HG03457 (cell line): ENCODE results near the gene PTPN7.
"Not testable (repeated sequence)": the region's sequence is repeated elsewhere in the genome, so short reads cannot be mapped to it uniquely, and the experiment has no call there.

Experiments
- ATAC-seq: cut with Tn5 transposase; IDR thresholded peaks from one replicate; pipeline ENCODE4 v1.9.1; 2021; ENCODE audit warnings: moderate number of reproducible peaks; ENCODE audit not compliant: unreplicated experiment

The PTPN7 gene

DNA sequence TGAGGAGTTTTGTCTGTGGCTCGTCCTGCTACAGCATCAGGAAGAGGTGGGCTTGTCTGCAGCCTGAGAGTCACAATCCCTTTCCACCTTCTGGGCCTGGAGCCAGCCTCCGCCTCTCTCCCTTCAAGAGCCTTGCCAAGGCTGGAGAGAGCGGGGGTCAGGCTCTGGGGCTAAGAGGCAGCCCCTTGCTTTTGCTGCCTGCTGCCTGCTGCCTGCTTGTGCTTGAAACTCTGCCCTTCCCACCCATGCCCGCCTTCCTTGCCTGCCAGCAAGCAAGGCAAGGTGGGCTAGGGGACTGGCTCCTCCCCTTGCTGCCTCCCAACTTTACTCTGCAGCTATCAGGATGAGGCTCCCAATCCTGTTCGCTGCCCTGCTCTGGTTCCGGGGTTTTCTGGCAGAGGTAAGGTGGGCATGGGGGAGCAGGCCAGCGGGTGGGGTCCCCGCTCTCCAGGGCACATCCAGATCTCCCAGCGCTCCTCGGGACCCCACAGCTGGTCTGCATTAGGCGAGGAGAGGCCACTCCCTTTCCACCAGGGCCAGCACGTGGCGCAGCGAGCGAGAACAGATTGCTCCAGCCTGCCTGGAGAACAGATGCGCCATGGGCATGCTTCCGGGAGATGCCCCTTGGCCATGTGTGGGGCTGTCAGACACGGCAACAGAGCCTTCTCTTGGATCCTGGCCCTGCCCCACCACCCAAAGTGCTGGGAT is 7.5 kb upstream of the PTPN7 start:
- ATAC-seq = no peak

DNA sequence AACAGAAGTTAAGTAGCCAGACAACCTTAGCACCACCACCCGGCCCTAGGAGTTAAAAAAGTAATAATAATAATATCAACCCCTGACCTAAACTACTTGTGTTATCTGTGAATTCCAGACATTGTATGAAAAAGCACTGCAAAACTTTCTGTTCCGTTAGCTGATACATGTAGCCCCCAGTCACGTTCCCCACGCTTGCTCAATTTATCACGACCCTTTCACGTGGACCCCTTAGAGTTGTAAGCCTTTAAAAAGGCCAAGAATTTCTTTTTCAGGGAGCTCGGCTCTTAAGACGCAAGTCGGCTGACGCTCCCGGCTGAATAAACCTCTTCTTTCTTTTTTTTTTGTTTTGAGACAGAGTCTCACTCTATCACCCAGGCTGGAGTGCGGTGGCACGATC is 6.7 kb upstream of the PTPN7 start:
- ATAC-seq = not testable (repeated sequence)

DNA sequence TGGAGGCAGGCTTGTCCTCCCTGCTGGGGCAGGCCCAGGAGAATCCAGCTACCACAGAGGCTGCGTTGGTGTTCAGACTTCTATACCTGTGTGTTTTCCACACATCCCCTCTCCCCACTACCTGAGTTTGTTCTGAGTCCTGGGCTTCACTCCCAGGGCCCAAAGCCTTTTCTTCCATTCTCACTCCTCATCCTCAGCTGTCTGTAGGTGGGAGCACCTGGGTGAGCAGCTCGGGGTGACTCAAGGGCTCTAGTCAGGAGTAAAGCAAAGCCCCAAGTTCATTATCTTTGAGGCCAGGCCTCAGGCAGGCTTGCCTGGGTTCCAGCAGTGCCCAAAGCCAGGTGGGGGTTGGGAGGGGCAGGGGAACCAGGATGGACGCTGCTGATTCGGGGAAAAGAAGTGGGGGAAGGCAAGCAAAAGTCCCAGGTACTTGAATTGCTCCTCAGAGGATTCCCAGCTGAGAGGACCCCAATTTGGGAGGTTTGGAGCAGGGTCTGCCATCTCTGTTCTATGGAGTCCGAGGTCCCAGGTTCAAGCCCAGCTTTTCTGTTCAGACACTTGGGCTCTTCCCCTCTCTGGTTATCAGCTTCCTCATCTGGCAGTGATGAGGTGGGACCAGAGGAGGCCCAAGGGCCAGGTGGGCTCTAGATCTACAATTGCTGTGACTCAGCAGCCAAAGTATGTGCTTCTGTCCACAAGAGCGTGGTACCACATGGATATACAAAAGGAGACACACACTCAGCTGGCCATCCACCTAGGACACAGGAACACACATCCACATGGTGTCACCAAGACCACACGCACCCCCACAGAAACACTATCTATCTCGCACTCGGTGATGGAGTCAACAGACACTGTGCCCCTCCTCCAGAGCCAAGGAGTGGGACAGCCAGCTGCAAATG is 5.8 kb upstream of the PTPN7 start:
- ATAC-seq = no peak

DNA sequence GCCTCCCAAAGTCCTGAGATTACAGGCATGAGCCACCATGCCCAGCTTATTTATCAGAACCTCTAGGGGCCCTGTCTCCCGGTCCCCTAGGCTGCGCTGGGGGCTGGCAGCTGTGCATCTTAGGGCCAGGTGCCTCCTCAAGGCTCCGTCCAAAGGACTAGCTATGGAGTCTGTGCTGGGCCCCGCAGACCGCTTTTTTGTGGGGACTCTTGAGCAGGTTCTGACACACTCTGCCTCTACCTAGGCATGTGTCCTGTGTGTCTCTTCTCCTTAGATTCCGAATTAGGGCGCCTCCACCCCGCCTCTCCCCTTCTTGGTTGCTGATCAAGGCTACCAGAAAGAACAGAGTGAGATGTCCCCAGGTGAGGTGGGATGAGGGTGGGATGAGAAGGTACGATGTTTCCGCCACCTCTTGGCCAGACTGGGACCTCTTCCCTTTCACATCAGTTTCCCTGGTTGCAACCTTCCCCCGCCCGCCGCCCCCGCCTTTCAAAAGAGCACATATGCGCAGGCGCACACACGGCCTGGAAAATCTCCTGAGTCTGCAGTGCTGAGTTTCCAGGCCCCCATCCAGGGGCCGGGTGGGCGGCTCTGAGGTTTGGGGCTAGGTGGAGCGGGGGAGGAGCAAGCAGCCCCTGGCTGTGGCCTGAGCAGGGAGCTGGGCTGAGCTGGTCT is 5.0 kb upstream of the PTPN7 start:
- no peak for ATAC-seq

DNA sequence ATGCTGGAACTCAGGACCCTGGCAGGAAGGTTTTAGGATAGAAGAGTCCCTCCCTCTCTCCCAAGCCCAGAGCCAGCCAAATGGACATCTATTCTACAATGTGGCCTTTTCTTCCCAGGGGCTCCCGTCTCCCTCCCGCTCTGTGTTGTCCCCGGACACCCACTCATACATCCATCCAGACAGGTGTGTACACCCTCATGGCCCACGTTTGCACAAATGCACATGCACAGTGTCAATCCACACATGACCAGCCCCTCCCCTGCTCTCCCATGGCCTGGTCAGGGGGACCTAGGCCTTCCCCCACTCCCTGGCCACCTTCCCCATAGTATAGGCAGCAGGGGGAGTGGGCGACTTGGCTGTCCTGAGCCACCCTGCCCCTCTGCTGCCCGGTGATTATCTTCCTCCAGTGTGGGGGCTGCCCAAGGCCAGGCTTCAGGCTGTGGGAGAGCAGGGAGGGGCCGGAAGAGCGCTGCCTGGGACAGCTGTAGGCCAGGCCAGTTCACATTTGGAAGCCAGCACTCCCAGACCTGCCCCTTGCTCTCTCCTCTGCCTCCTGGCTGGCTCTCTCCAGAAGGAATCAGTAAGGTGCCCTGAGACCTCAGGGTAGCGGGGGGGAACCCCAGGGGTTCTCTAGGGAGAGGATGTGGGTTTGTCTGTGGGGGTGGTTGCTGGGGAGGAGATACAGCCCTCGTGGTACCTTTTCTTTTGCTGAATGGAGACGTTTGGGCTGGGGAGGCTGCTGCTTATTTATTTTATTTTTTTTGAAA is 4.1 kb upstream of the PTPN7 start:
- ATAC-seq = peak; percentile 40

DNA sequence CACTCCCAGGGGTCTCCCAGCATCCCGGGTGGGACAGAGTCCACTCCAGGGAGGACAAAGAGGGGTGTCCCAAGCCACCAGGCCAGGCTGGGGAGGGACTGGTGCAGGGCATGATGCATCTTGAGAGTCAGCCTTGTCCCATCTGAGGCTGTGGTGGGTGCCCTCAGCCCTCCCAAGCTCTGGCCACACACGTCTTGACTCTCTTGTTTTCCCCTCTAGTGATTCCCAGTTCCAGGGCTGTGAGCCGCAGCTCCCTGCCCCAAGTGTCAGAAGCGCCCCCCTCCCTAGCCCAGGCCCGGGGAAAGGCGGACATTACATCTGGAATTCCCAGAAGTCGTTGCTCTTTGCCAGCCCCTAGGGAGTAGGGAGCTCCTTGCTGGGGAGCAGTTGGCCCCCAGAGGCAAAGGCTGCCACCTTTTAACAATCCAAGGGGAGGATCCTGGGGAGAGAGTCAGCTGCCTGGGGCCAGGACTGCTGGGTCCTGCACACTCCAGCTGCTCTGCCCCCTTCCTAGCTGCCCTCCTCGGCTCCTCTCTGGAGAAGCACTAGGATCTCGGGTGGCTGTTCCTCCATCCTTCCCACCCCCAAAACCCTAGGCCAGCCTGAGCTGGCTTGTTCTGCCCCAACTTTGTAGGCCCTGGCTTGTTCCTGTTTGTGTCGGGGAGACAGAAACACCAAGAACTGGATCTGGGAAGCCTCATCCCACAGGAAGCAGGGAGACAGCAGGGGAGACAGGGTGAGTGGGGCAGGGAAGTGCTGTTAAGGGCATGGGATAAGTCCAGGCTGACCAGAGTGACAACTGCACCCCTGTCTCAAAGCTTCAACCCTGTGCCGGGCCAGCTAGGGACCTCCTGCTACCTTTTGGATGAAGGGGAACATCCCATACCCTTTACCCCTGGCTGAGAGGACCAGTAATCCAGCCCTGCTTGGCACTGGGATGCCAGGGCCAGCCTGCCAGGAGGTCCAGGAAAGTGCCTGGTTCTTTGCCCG is 3.2 kb upstream of the PTPN7 start:
- ATAC-seq = no peak

DNA sequence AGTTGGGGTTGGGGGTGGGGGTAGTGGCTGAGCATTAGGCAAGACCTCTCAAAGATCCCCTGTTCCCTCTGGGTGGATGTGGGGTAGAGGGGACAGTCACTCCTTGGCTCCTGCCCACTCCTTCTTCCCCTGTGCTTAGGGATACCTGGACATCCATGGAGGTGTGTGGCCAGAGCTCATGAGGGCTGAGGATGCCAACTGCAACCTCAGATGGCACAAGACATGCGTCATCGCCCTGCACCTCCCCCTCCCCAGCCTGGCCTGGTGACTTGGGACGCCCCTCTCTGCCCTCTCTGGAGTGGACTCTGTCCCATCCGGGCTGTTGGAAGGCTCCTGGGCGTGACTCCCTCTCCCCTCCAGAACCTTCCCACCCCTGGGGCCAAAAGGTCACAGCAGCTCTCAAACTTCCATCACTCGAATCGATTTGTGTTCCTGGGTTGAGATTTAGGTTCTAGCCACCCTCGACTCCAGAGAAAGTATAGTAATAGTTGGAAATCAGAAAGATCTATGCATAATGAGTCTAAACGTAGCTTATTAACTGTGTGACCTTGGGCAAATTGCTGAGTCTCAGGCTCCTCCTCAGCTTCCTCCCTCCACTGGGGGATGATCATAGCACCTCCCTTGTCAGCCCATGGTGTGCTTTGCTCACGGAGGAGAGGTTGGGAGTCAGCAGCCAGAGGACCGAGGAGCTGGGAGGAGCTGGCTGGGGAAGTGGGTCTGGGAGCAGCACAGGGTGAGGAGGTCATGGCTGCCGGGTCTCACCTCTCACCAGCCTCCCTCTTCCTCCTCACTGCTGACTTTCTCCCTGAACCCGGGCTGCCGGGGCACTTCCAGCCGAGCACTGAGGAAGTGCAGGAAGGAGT is 2.2 kb upstream of the PTPN7 start:
- no peak for ATAC-seq

DNA sequence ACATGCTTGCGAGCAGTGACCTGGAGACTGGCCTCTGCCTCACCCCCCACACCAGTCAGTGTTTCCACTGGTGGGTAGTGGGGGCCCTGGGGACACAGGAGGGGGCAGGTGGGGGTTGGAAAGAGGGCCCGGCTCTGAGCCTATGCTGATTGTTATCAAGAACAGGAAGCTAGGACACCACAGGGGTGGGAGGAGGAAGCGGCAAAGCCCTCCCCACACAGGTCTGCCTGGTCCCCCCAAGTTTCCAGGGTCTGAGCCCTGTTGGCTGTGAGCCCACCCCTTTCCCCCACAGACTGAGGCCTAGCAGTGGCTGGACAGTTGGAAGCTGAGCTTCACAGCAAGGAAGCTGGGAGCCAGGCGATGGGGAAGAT is 1.6 kb upstream of the PTPN7 start:
- ATAC-seq = no peak

DNA sequence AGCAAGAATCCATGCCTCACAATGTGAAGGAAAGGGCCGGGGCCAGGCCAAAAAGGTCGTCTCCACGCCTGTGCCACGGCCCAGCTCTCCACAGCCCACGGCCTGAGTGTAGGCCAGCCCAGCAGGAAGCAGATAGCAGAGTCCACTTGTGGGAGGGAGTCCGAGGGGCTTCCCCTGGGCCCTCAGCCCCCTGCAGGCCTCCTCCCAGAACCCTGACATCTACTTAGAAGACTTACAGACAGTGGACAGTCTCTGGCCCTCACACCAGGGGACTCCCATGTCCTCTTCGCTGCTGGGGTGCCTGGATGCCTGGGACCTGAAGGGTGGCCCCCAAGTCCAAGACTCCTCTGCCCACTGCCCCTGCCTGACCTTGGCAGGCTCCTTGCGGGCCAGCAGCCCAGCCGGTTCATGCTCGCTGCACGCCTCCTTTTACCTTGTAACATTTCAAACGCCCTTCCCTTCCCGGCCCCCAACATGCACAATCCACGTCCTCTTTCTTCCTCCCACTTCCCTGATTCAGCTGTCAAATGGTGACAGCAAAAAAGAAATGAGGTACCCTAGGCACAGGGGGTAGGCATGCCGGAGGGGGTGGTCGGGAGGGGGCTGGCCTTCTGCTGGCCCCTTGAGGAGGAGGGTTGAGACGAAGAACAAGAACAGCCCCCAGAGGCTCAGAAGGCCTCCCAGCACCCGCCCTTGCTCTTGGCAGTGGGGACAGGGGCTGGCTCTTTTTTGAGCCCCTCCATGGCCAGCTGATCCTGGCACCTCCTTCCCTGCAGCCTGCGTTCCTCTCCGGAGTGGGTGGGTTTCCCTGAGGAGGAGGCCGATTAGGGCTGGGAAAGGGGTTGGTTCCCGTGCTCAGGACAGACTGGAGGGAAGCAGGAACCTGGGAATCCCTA is 997 bp upstream of the PTPN7 start:
- no peak for ATAC-seq

DNA sequence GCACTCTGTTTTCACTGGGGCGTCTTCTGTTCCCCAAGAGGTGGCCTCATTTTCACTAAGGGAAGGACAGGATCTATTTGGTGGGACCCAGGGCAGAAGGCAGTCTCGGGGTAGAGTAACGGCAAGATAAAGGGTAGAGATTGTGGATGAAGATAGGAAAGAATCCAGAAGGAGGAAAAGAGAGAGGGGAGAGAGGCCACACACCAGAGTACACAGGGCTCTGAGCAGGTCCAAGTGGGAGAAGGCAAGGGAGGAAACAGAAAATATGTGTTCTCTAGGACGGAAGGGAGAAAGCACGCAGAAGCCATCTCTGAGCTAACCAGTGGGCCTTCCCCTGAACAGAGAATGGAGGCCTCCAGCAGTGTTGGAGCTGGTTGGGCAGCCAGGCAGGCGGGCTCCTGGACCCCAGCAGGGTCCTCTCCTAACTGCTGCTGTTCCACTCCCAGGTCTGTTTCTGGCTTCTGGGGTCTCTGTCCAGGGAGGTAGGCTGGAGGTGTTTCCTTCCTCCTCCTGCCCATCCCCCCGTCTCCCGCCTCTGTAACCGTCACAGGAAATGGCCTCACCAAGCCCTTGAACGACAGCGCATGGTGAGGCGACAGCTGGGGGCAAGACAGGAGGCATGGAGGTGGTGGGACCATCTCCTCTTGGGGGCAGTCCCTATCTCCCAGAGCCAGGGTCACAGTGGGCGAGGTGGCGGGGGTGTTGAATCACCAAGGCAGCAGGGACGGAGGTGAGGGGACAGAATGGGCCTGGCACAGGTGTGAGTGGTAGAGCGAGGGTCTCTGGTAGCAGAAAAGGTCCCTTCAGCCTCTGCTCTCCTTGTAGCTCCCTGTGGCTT is 649 bp downstream of the PTPN7 start:
- no peak for ATAC-seq

DNA sequence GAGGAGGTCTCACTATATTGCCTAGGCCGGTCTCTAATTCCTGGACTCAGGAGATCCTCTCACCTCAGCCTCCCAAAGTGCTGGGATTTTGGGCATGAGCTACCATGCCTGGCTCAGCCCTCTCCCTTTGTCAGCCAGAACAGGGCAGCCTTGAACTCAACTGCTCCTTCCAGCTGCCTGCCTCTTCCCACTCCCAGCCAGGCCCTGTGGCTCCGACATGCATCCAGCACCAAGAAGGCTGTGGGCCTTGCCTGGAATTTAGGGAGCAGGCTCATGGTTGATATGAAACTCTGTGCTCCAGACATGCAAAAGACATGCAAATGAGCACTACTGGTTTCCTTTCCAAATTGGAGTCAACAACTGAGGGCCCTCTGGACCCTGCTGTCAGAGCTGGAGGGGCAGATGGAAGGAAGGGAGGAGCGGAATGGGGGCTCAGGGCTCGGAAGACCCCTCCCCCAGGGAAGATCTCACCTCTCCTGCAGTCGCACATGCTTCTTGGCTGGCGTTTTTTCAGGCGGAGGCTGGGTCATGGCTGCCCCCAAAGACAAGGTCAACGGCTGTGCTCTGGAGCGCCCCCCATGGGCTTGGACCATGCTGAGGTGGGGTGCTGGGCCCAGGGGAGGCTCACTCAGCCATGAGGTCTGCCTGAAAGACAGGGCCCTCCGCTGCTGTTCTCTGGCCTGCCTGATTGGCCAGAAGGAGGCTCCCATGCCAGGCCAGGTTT is 1.4 kb downstream of the PTPN7 start:
- ATAC-seq = no peak

DNA sequence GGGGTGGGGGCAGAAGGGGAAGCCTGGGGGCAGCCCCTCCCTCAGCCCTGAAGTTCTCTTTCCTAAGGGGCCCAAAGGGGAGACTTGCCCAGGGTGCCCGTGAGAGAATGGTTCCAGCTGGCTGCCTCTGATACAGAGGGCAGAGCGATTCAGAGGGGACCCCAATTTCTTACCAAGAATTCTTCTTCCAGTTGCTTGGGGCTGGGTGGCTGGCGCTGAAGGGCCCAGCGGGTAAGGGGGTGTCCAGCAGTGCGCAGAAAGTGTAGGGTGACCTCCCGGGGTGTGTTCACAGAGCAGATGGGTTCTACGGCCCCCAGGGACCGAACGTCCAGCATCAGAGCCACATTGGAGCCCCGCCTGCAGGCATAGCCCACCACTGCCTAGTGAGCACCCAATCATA is 2.5 kb downstream of the PTPN7 start:
- ATAC-seq = no peak

DNA sequence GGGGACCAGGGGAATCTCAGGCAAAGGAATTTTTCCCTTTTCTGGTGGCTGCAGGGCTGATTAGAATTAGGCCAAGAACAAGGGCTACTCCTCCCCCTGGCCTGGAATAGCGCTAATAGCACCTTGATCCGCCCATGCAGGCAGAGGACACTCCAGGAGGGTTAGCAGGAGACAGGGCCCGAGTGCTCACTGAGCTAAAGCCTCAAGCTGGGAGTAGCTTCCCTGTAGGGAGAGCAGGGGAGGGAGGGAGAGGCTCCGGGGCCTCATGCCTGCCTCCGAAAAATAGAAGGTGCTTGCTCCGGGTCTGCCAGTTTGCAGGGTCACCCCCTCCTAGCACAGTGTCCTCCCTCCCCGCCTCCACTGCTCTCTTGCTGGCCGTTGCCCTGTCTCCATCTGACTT is 3.8 kb downstream of the PTPN7 start:
- ATAC-seq = no peak

DNA sequence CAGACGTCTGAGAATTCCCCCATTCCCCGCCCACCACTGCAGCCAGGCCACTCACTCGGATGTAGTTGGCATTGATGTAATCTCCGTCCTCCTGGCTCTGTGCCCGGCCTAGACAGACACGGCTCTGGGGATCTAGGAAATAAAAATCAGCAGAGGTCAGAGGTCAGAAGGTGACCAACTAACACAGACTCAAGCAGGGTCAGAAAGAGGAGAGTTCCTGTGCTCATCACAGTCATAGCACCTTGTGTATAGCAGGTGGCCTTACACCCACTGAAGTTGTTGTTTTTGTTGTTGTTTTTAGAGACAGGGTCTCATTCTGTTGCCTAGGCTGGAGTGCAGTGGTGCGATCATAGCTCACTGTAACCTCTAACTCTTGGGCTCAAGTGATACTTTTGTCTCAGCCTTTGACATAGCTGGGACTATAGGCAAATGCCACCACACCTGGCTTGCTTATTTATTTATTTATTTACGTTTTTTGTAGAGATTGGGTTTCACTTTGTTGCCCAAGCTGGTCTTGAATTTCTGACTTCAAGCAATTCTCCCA is 4.9 kb downstream of the PTPN7 start:
- no peak for ATAC-seq

DNA sequence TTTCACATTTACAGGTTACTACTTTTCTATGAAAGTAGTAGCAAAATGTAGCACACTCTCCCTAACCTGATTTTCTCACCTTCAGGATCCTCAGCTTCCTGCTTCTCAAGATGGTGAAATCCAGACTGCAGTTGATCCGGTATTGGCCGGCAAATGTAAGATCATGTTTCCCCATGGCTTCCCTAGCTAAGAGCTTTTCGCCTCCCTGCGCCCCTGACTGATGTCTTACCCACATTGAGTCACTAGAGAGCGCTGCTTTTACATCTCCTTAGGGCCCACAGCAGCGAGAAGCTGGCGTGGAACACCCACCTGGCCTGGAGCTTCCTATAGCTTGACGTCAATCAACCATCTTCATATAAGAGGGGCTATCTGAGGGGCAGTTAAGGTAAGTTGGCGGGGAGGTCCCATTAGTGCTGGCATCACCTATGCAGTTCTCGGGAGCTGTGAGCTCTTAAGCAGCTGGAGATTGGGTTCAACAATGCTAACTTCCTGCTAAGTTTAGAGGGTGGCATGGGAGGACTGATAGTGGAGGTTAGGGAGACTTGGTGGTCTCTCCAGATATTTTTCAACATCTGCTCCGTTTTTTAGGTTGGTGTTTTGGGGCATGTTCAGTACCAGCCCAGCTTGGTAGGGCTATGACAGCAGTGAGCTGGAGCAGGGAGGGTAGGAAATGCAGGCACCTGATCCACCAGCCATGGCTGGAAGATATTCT is 5.5 kb downstream of the PTPN7 start:
- ATAC-seq = no peak
